K562 (cell line): ENCODE measurements around the gene RNPEPL1. TPM values are rescaled to one million over a fixed set of nuclear protein-coding genes. Genes with fewer than 3 reads are reported as not detected.

ENCODE experiments used
- ADNP ChIP-seq: fragments of 200-800 bp; sonication (Bioruptor generic); IDR thresholded peaks from 2 replicates; pipeline ENCODE4 v1.6.1; 2016; ENCODE audit warnings: missing genetic modification characterization, missing compliant biosample characterization
- CBX3 ChIP-seq, 2 experiments: IDR thresholded peaks; 1 replicate in 1 of 2; 2 replicates in 1 of 2; pipeline ENCODE4 v1.6.1; 2012; ENCODE audit warnings: inconsistent platforms in 2 of 2, low read length in 2 of 2, borderline replicate concordance in 1 of 2, control low read depth in 1 of 2
- E4F1 ChIP-seq: fragments of 250-450 bp; sonication (Bioruptor Pico); IDR thresholded peaks from 2 replicates; pipeline ENCODE4 v1.5.0; 2021; ENCODE audit warnings: mild to moderate bottlenecking, borderline replicate concordance
- ETV5 ChIP-seq: sonication (generic); formaldehyde crosslinking; IDR thresholded peaks from 2 replicates; pipeline ENCODE4 v1.4.0; 2020; ENCODE audit warnings: low read depth, mild to moderate bottlenecking, missing genetic modification reagents
- FOXP1 ChIP-seq: sonication (generic); formaldehyde crosslinking; IDR thresholded peaks from 2 replicates; pipeline ENCODE4 v1.8.0; 2022; ENCODE audit warnings: mild to moderate bottlenecking, missing genetic modification reagents
- GTF2F1 ChIP-seq: IDR thresholded peaks from 2 replicates; pipeline ENCODE4 v1.6.1; 2011; ENCODE audit warnings: low read depth, low read length, improper control_type of control experiment
- HES1 ChIP-seq: fragments of 450-650 bp; IDR thresholded peaks from 2 replicates; pipeline ENCODE4 v1.6.1; 2016; ENCODE audit warnings: low read depth, mild to moderate bottlenecking, moderate library complexity
- STAG1 ChIP-seq: sonication (generic); formaldehyde crosslinking; IDR thresholded peaks from 2 replicates; pipeline ENCODE4 v1.5.0; 2020; ENCODE audit warnings: missing genetic modification reagents, borderline replicate concordance
- TRIM28 ChIP-seq: fragments of 450-650 bp; IDR thresholded peaks from 2 replicates; pipeline ENCODE4 v1.6.1; 2017
- TSHZ1 ChIP-seq: fragments of 250-450 bp; sonication (Bioruptor Pico); IDR thresholded peaks from 2 replicates; pipeline ENCODE4 v1.4.0; 2020; ENCODE audit warnings: mild to moderate bottlenecking, moderate library complexity
- ZNF124 ChIP-seq: sonication (generic); formaldehyde crosslinking; IDR thresholded peaks from 2 replicates; pipeline ENCODE4 v1.8.1; 2022; ENCODE audit warnings: missing genetic modification reagents
- ZNF518B ChIP-seq: fragments of 250-450 bp; sonication (Bioruptor Pico); IDR thresholded peaks from 2 replicates; pipeline ENCODE4 v1.5.0; 2021; ENCODE audit warnings: mild to moderate bottlenecking, moderate library complexity
- ZNF695 ChIP-seq: fragments of 450-650 bp; formaldehyde crosslinking; IDR thresholded peaks from 2 replicates; pipeline ENCODE4 v1.4.0; 2020; ENCODE audit warnings: mild to moderate bottlenecking, moderate library complexity
- ZNF75A ChIP-seq: fragments of 450-650 bp; formaldehyde crosslinking; IDR thresholded peaks from 2 replicates; pipeline ENCODE4 v1.4.0; 2020; ENCODE audit warnings: mild to moderate bottlenecking
- ZSCAN29 ChIP-seq: fragments of 450-650 bp; IDR thresholded peaks from 2 replicates; pipeline ENCODE4 v1.6.1; 2017
- polyA plus RNA-seq, 8 experiments: library from polyadenylated mRNA; depleted of rRNA in 4 of 8; stranded (reverse) in 5 of 8; unstranded in 3 of 8; fragments of >200 nt; fragmentation: Nextera tagmentation in 2 of 8; fragmentation: Illumina TruSeq in 1 of 8; extraction: Ambion mirVana in 2 of 8; extraction: Trizol in 1 of 8; gene quantifications; 2 replicates each; pipeline versions ENCODE4 v1.2.1 to v1.2.3, GENCODE V29; 2011 to 2014; ENCODE audit warnings: inconsistent platforms in 1 of 8, missing spikeins in 1 of 8
- total RNA-seq, 7 experiments: library from RNA; depleted of rRNA in 6 of 7; stranded (reverse); fragments of >200 nt in 6 of 7; fragmentation: Illumina TruSeq in 2 of 7; extraction: Trizol in 2 of 7; gene quantifications; 2 replicates each; pipeline versions ENCODE4 v1.2.1 to v1.2.3, GENCODE V29; 2011 to 2021; ENCODE audit warnings: low replicate concordance in 1 of 7
- TF ChIP-seq, protein P1 (sequence below): fragments of 450-650 bp; IDR thresholded peaks from 2 replicates; pipeline ENCODE4 v1.6.1; 2018; ENCODE audit warnings: mild to moderate bottlenecking, low read depth; ENCODE audit not compliant: partially characterized antibody

Gene RNPEPL1
- total and polyA plus RNA-seq, 9 of the 15 experiments (the other 6 are each of a cell fraction or from before 2014, with no cell fraction given) = 0.07 to 38.7 (median 5.6) TPM

DNA sequence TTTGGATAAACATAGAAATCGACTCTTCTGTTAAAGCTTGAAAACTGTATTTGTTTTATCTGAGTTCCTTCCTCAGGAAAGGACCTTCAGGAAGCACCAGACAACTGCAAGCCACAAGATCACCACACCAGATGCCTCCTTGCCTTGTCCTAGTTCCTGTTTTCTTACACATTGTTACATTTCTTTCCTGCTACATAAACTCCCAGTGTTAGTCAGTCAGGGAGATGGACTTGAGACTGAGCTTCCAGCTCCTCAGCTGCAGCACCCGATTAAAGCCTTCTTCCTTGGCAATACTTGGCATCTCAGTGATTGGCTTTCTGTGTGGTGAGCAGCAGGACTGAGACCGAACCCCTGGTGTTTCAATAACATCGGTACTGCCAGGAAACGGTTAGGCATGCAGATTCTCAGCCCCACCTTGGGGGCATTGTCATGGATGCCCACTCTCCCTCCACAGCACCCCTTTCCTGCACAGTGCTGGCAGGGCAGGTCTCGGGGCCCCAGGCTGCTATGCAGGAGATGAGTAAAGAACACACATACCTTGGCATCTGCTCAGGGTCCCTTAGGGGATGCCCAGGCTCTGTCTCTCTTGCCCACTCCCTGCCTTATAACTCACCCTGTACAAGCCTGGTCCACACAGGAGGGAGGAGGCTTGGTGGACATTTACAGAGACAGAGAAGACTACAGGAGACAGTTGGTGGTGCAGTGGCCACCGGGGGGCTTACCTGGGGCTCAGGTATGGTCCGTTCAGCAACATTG, 43.1 kb upstream of the RNPEPL1 start (continued):
- TF ChIP-seq TSHZ1 (CRISPR knock-in tag) (no peak), ZNF695 (CRISPR knock-in tag) (no peak), HES1 (no peak), ZSCAN29 (no peak), ADNP (no peak), FOXP1 (CRISPR knock-in tag) (no peak), ZNF75A (CRISPR knock-in tag) (no peak), TRIM28 (peak; percentile 91), ETV5 (CRISPR knock-in tag) (no peak), GTF2F1 (no peak), ZNF124 (CRISPR knock-in tag) (peak; percentile 98), STAG1 (CRISPR knock-in tag) (no peak), CBX3 (IDR thresholded peaks at IDR 0.05; ENCODE audit: borderline replicate concordance in 1 of 2, low read length in 2 of 2) (peak in 1 of 2 experiments; percentile 71; a peak in 1 of 3 replicates), ZNF518B (CRISPR knock-in tag) (no peak), E4F1 (CRISPR knock-in tag) (no peak)
- TF ChIP-seq, protein P1, sequence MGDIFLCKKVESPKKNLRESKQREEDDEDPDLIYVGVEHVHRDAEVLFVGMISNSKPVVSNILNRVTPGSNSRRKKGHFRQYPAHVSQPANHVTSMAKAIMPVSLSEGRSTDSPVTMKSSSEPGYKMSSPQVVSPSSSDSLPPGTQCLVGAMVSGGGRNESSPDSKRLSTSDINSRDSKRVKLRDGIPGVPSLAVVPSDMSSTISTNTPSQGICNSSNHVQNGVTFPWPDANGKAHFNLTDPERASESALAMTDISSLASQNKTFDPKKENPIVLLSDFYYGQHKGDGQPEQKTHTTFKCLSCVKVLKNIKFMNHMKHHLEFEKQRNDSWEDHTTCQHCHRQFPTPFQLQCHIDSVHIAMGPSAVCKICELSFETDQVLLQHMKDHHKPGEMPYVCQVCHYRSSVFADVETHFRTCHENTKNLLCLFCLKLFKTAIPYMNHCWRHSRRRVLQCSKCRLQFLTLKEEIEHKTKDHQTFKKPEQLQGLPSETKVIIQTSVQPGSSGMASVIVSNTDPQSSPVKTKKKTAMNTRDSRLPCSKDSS = peak; percentile 16
